Thoracic aorta (tissue), 2 donors: Measurements from ENCODE around the gene AOAH. TPM values are rescaled to one million over a fixed set of nuclear protein-coding genes. Genes with fewer than 3 reads are reported as not detected.

Experiments
- ATAC-seq: fragments of 150-250 bp; one replicate; pipeline ENCODE4 v1.8.0; 2017; ENCODE audit warnings: low read depth; ENCODE audit not compliant: insufficient number of reproducible peaks, low FRiP score
- DNase-seq: peaks from one replicate; pipeline ENCODE4 v3.0.0-alpha.2; 2020; ENCODE audit warnings: low spot score
- H3K27ac ChIP-seq, 2 donors: fragments of 200-600 bp; sonication (generic); 1 replicate in 1 of 2; 2 replicates in 1 of 2; pipeline ENCODE4 v1.5.1; 2016; ENCODE audit warnings: mild to moderate bottlenecking in 2 of 2, moderate library complexity in 2 of 2
- H3K27me3 ChIP-seq: fragments of 200-600 bp; sonication (generic); replicated peaks from 2 replicates; pipeline ENCODE4 v1.6.0; 2016; ENCODE audit warnings: mild to moderate bottlenecking; ENCODE audit not compliant: insufficient read depth
- H3K36me3 ChIP-seq: fragments of 200-600 bp; sonication (generic); one replicate; pipeline ENCODE4 v1.5.1; 2016
- H3K4me1 ChIP-seq, 2 donors: fragments of 200-600 bp; sonication (generic); 1 replicate in 1 of 2; 2 replicates in 1 of 2; pipeline versions ENCODE4 v1.5.1 to v1.6.0; 2016; ENCODE audit warnings: low read depth in 2 of 2, mild to moderate bottlenecking in 1 of 2; ENCODE audit not compliant: control insufficient read depth in 1 of 2
- H3K4me3 ChIP-seq: fragments of 200-600 bp; sonication (generic); 2 replicates; pipeline ENCODE4 v1.5.1; 2016; ENCODE audit warnings: mild to moderate bottlenecking
- H3K9me3 ChIP-seq: fragments of 200-600 bp; sonication (generic); 2 replicates; pipeline ENCODE4 v1.5.1; 2016
- CTCF ChIP-seq: fragments of 200-600 bp; sonication (generic); IDR thresholded peaks from one replicate; pipeline ENCODE4 v1.5.1; 2019; ENCODE audit warnings: antibody characterized with exemption
- total RNA-seq, 2 donors: library from RNA; depleted of rRNA; stranded (reverse); fragments of >200 nt; gene quantifications; one replicate each; pipeline versions ENCODE4 v1.1.0 to v1.2.3, GENCODE V29; 2016

The AOAH gene
- total RNA-seq, 2 donors from 2014 or later, result 20.2 to 22.6 TPM

- H3K36me3 ChIP-seq, result no peaks in the 10 kb centered on the region
- no peak for TF ChIP-seq CTCF
- ATAC-seq (no peak), DNase-seq (no peak)
- H3K27ac ChIP-seq, result no peak overlapping the region
- no peaks in the 10 kb centered on the region for H3K27me3 ChIP-seq
- H3K4me1 ChIP-seq, result no peaks in the 10 kb centered on the region
- no peaks in the 10 kb centered on the region for H3K9me3 ChIP-seq
- no peak overlapping the region for H3K4me3 ChIP-seq
Measured at GRCh38 chr7:36599645-36600313, 124.5 kb downstream of the AOAH start.

- ATAC-seq (no peak), DNase-seq (no peak)
- Histone ChIP-seq H3K4me3 (no peak overlapping the region), H3K36me3 (no peaks in the 10 kb centered on the region), H3K27me3 (no peaks in the 10 kb centered on the region), H3K4me1 (no peaks in the 10 kb centered on the region), H3K9me3 (no peaks in the 10 kb centered on the region), H3K27ac (no peak overlapping the region)
- no peak for TF ChIP-seq CTCF
Measured at GRCh38 chr7:36598054-36598674, 126.1 kb downstream of the AOAH start.

- no peak overlapping the region for H3K4me3 ChIP-seq
- no peaks in the 10 kb centered on the region for H3K27me3 ChIP-seq
- no peak for TF ChIP-seq CTCF
- H3K36me3 ChIP-seq, result no peaks in the 10 kb centered on the region
- H3K4me1 ChIP-seq, result no peaks in the 10 kb centered on the region
- no peak overlapping the region for H3K27ac ChIP-seq
- ATAC-seq (no peak), DNase-seq (no peak)
- no peaks in the 10 kb centered on the region for H3K9me3 ChIP-seq
Measured at GRCh38 chr7:36597090-36597773, 127.1 kb downstream of the AOAH start.

GRCh38 chr7:36594445-36594844, 129.8 kb downstream of the AOAH start:
- no peaks in the 10 kb centered on the region for H3K27me3 ChIP-seq
- H3K36me3 ChIP-seq, result no peaks in the 10 kb centered on the region
- no peak for ATAC-seq
- H3K27ac ChIP-seq, result no peak overlapping the region
- TF ChIP-seq CTCF, result no peak
- no peaks in the 10 kb centered on the region for H3K9me3 ChIP-seq
- no peak overlapping the region for H3K4me3 ChIP-seq
- no peaks in the 10 kb centered on the region for H3K4me1 ChIP-seq
- no peak for DNase-seq

- DNase-seq, result no peak
- no peak for TF ChIP-seq CTCF
- H3K9me3 ChIP-seq, result no peaks in the 10 kb centered on the region
Measured at GRCh38 chr7:36591636-36592035, 132.7 kb downstream of the AOAH start.

More at GRCh38 chr7:36591636-36592035, 132.7 kb downstream of the AOAH start:
- Histone ChIP-seq H3K4me3 (no peak overlapping the region), H3K27ac (no peak overlapping the region), H3K36me3 (no peaks in the 10 kb centered on the region), H3K4me1 (no peaks in the 10 kb centered on the region), H3K27me3 (no peaks in the 10 kb centered on the region)
- no peak for ATAC-seq
